Liver (tissue), 2 donors: Measurements from ENCODE around the gene CFP.

Source experiments
- NR2F2 ChIP-seq: IDR thresholded peaks from 2 replicates; pipeline ENCODE4 v1.6.1; 2016; ENCODE audit warnings: antibody characterized with exemption
- TF ChIP-seq, protein P1 (sequence below): IDR thresholded peaks from 2 replicates; pipeline ENCODE4 v1.6.1; 2016; ENCODE audit warnings: antibody characterized with exemption
- donor health status: healthy.

DNA sequence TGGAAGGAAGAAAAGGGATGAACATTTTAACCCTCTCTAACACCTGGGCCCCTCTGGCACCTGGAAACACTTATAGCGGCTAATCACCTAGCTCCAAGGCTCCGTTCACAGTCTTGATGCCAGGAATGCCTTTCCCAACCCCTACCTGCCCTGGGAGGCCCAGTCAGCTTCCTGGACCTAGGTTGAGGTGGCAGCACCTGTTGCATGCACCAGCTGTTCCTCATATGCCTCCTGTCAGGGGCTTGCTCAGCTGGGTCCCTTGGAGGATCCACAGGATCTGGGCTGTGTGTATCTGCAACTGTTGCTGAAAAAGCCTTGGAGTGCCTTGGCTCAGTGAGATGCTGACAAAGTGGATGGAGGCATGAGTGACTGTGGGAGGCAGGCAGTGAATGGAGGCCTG is 4.4 kb downstream of the CFP start:
- TF ChIP-seq, protein P1, sequence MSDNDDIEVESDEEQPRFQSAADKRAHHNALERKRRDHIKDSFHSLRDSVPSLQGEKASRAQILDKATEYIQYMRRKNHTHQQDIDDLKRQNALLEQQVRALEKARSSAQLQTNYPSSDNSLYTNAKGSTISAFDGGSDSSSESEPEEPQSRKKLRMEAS: no peak
- no peak for TF ChIP-seq NR2F2
